HepG2 (cell line): ENCODE measurements around the gene TCAIM. TPM values are rescaled to one million over a fixed set of nuclear protein-coding genes. Genes with fewer than 3 reads are reported as not detected.

Source experiments
- CC2D1A ChIP-seq: sonication (generic); formaldehyde crosslinking; IDR thresholded peaks from 2 replicates; pipeline ENCODE4 v1.8.1; 2023; ENCODE audit warnings: mild to moderate bottlenecking, missing genetic modification reagents
- EP300 ChIP-seq, 3 experiments: sonication (generic) in 1 of 3; formaldehyde crosslinking in 1 of 3; IDR thresholded peaks; 2 replicates each; pipeline versions ENCODE4 v1.5.1 to v1.6.1; 2011 to 2020; ENCODE audit warnings: low read depth in 2 of 3, low read length in 2 of 3, borderline replicate concordance in 1 of 3, improper control_type of control experiment in 1 of 3, mild to moderate bottlenecking in 1 of 3, missing genetic modification reagents in 1 of 3, moderate library complexity in 1 of 3
- GATAD2A ChIP-seq: IDR thresholded peaks from 2 replicates; pipeline ENCODE4 v1.6.1; 2016
- NAIF1 ChIP-seq: sonication (generic); formaldehyde crosslinking; IDR thresholded peaks from 2 replicates; pipeline ENCODE4 v1.5.0; 2020; ENCODE audit warnings: mild to moderate bottlenecking, missing genetic modification reagents, borderline replicate concordance
- NCOA2 ChIP-seq: sonication (generic); formaldehyde crosslinking; IDR thresholded peaks from 2 replicates; pipeline ENCODE4 v1.8.0; 2022; ENCODE audit warnings: inconsistent platforms
- RARA ChIP-seq: IDR thresholded peaks from 2 replicates; pipeline ENCODE4 v1.6.1; 2016; ENCODE audit warnings: missing genetic modification reagents, missing compliant biosample characterization
- RBFOX2 ChIP-seq: fragments of 200-400 bp; formaldehyde crosslinking; IDR thresholded peaks from 2 replicates; pipeline ENCODE4 v1.6.1; 2017; ENCODE audit warnings: low read depth, mild to moderate bottlenecking, low read length
- SALL1 ChIP-seq: sonication (generic); formaldehyde crosslinking; IDR thresholded peaks from 2 replicates; pipeline ENCODE4 v1.8.0; 2022; ENCODE audit warnings: mild to moderate bottlenecking, missing genetic modification reagents
- SAP130 ChIP-seq: IDR thresholded peaks from 2 replicates; pipeline ENCODE4 v1.6.1; 2016; ENCODE audit warnings: low read depth
- SOX13 ChIP-seq, 3 experiments: fragments of 450-650 bp in 1 of 3; sonication (generic) in 1 of 3; formaldehyde crosslinking in 1 of 3; IDR thresholded peaks in 2 of 3; conservative IDR thresholded peaks in 1 of 3; 2 replicates each; pipeline versions ENCODE4 v1.5.0 to v1.6.1; 2016 to 2020; ENCODE audit warnings: antibody characterized with exemption in 1 of 3, mild to moderate bottlenecking in 1 of 3, missing compliant biosample characterization in 1 of 3, missing genetic modification reagents in 1 of 3, moderate library complexity in 1 of 3
- TEAD3 ChIP-seq: optimal IDR thresholded peaks from 2 replicates; pipeline ENCODE3; 2016; ENCODE audit warnings: borderline replicate concordance
- ZNF124 ChIP-seq: sonication (generic); formaldehyde crosslinking; IDR thresholded peaks from 2 replicates; pipeline ENCODE4 v1.4.0; 2020; ENCODE audit warnings: missing genetic modification reagents
- ZNF530 ChIP-seq: sonication (generic); formaldehyde crosslinking; IDR thresholded peaks from 2 replicates; pipeline ENCODE4 v1.5.0; 2020; ENCODE audit warnings: low read depth, mild to moderate bottlenecking, missing genetic modification reagents
- ZNF556 ChIP-seq: sonication (generic); formaldehyde crosslinking; IDR thresholded peaks from 2 replicates; pipeline ENCODE4 v1.4.0; 2020; ENCODE audit warnings: mild to moderate bottlenecking, missing genetic modification reagents, borderline replicate concordance
- ZNF652 ChIP-seq: IDR thresholded peaks from 2 replicates; pipeline ENCODE4 v1.6.1; 2016; ENCODE audit warnings: low read depth, borderline replicate concordance
- polyA plus RNA-seq, 8 experiments: library from polyadenylated mRNA; depleted of rRNA in 3 of 8; stranded (reverse) in 7 of 8; unstranded in 1 of 8; fragments of >200 nt; fragmentation: Illumina TruSeq in 4 of 8; extraction: Trizol in 4 of 8; gene quantifications; 2 replicates each; pipeline versions ENCODE4 v1.2.1 to v1.2.3, GENCODE V29; 2011 to 2016; ENCODE audit warnings: low read depth in 4 of 8, missing spikeins in 1 of 8, mixed read lengths in 1 of 8; ENCODE audit not compliant: insufficient read depth in 1 of 8
- total RNA-seq, 5 experiments: library from RNA; depleted of rRNA; stranded (reverse); fragments of >200 nt; fragmentation: Illumina TruSeq; extraction: Trizol; gene quantifications; 2 replicates each; pipeline ENCODE4 v1.2.3, GENCODE V29; 2016; ENCODE audit warnings: low read depth in 1 of 5
- TF ChIP-seq, protein P1 (sequence below): sonication (generic); formaldehyde crosslinking; IDR thresholded peaks from 2 replicates; pipeline ENCODE4; 2020; ENCODE audit warnings: missing genetic modification reagents, mild to moderate bottlenecking, borderline replicate concordance
- TF ChIP-seq, protein P2 (sequence below), 2 experiments: sonication (generic) in 1 of 2; formaldehyde crosslinking in 1 of 2; IDR thresholded peaks; 2 replicates each; pipeline versions ENCODE4 v1.4.0 to v1.6.1; 2016 to 2020; ENCODE audit warnings: borderline replicate concordance in 1 of 2, low read depth in 1 of 2, mild to moderate bottlenecking in 1 of 2, missing genetic modification reagents in 1 of 2
- TF ChIP-seq, protein P3 (sequence below): sonication (generic); IDR thresholded peaks from 2 replicates; pipeline ENCODE4 v1.6.1; 2016; ENCODE audit warnings: low read depth, borderline replicate concordance
- TF ChIP-seq, protein P4 (sequence below): IDR thresholded peaks from 2 replicates; pipeline ENCODE4 v1.6.1; 2012; ENCODE audit warnings: inconsistent platforms
- TF ChIP-seq, protein P5 (sequence below): sonication (generic); formaldehyde crosslinking; IDR thresholded peaks from 2 replicates; pipeline ENCODE4 v1.4.0; 2020; ENCODE audit warnings: missing genetic modification reagents, mild to moderate bottlenecking, borderline replicate concordance

The TCAIM gene
- total and polyA plus RNA-seq, 2 of the 13 experiments (the other 11 are each of a cell fraction or from before 2014, with no cell fraction given), result 16.9 to 22.6 TPM

DNA sequence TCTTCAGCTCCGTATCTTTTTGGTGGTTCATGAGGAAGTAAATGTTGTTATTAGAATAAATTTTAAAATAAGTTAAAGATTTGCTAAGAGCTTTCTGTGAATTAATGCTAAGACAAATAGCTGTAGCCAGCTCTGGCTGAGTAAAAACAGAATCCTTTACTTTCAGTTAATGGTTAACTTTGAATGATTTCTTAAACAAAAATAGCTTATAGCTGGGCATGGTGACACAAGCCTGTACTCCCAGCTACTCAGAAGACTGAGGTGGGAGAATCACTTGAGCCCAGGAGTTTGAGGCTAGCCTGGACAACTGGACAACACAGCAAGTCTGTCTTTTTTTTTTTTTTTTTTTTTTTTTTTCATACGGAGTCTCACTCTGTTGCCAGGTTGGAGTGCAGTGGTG is 25.0 kb downstream of the TCAIM start (continued):
- TF ChIP-seq RBFOX2 (no peak), RARA (CRISPR knock-in tag) (0 out of 2 replicates have a peak, but pooled peaks have one; percentile 29), ZNF652 (CRISPR knock-in tag) (peak; percentile 55; the same call in 1 of the 2 replicates), SAP130 (CRISPR knock-in tag) (peak; percentile 51), NCOA2 (CRISPR knock-in tag) (0 out of 2 replicates have a peak, but pooled peaks have one; percentile 29), EP300 (IDR thresholded peaks at IDR 0.05; ENCODE audit: low read depth in 2 of 2, low read length in 2 of 2) (peak in 1 of 2 experiments; percentile 45; a peak in 1 of 4 replicates), EP300 (CRISPR knock-in tag; IDR thresholded peaks at IDR 0.05; ENCODE audit: borderline replicate concordance) (no peak), GATAD2A (CRISPR knock-in tag) (peak; percentile 37; the same call in 1 of the 2 replicates), TEAD3 (CRISPR knock-in tag) (peak; percentile 25), ZNF556 (CRISPR knock-in tag) (no peak), SOX13 (IDR thresholded peaks at IDR 0.05) (no peak), SOX13 (CRISPR knock-in tag; conservative IDR thresholded peaks at IDR 0.05 in 1 of 2, IDR thresholded peaks at IDR 0.05 in 1 of 2) (peak in 1 of 2 experiments; percentile 60; a peak in 1 of 4 replicates), SALL1 (peak; percentile 26; the same call in 1 of the 2 replicates), ZNF124 (CRISPR knock-in tag) (no peak), ZNF530 (no peak), CC2D1A (CRISPR knock-in tag) (no peak), NAIF1 (no peak)
- TF ChIP-seq, protein P1, sequence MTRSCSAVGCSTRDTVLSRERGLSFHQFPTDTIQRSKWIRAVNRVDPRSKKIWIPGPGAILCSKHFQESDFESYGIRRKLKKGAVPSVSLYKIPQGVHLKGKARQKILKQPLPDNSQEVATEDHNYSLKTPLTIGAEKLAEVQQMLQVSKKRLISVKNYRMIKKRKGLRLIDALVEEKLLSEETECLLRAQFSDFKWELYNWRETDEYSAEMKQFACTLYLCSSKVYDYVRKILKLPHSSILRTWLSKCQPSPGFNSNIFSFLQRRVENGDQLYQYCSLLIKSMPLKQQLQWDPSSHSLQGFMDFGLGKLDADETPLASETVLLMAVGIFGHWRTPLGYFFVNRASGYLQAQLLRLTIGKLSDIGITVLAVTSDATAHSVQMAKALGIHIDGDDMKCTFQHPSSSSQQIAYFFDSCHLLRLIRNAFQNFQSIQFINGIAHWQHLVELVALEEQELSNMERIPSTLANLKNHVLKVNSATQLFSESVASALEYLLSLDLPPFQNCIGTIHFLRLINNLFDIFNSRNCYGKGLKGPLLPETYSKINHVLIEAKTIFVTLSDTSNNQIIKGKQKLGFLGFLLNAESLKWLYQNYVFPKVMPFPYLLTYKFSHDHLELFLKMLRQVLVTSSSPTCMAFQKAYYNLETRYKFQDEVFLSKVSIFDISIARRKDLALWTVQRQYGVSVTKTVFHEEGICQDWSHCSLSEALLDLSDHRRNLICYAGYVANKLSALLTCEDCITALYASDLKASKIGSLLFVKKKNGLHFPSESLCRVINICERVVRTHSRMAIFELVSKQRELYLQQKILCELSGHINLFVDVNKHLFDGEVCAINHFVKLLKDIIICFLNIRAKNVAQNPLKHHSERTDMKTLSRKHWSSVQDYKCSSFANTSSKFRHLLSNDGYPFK (CRISPR knock-in tag), result no peak
- TF ChIP-seq, protein P2, sequence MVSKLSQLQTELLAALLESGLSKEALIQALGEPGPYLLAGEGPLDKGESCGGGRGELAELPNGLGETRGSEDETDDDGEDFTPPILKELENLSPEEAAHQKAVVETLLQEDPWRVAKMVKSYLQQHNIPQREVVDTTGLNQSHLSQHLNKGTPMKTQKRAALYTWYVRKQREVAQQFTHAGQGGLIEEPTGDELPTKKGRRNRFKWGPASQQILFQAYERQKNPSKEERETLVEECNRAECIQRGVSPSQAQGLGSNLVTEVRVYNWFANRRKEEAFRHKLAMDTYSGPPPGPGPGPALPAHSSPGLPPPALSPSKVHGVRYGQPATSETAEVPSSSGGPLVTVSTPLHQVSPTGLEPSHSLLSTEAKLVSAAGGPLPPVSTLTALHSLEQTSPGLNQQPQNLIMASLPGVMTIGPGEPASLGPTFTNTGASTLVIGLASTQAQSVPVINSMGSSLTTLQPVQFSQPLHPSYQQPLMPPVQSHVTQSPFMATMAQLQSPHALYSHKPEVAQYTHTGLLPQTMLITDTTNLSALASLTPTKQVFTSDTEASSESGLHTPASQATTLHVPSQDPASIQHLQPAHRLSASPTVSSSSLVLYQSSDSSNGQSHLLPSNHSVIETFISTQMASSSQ (IDR thresholded peaks at IDR 0.05; ENCODE audit: low read depth), result peak; percentile 94
- TF ChIP-seq, protein P2 (CRISPR knock-in tag; IDR thresholded peaks at IDR 0.05; ENCODE audit: borderline replicate concordance), result peak; percentile 92; the same call in 1 of the 2 replicates
- TF ChIP-seq, protein P3, sequence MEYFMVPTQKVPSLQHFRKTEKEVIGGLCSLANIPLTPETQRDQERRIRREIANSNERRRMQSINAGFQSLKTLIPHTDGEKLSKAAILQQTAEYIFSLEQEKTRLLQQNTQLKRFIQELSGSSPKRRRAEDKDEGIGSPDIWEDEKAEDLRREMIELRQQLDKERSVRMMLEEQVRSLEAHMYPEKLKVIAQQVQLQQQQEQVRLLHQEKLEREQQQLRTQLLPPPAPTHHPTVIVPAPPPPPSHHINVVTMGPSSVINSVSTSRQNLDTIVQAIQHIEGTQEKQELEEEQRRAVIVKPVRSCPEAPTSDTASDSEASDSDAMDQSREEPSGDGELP, result no peak
- TF ChIP-seq, protein P4, sequence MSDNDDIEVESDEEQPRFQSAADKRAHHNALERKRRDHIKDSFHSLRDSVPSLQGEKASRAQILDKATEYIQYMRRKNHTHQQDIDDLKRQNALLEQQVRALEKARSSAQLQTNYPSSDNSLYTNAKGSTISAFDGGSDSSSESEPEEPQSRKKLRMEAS, result no peak
- TF ChIP-seq, protein P5, sequence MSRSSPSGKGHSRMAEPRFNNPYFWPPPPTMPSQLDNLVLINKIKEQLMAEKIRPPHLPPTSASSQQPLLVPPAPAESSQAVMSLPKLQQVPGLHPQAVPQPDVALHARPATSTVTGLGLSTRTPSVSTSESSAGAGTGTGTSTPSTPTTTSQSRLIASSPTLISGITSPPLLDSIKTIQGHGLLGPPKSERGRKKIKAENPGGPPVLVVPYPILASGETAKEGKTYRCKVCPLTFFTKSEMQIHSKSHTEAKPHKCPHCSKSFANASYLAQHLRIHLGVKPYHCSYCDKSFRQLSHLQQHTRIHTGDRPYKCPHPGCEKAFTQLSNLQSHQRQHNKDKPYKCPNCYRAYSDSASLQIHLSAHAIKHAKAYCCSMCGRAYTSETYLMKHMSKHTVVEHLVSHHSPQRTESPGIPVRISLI (CRISPR knock-in tag), result peak; percentile 89
